Inflammatory macrophage treated with lipopolysaccharide for 1 hour (primary cell): ENCODE measurements around the gene TRIO.
A peak's percentile ranks its signal among the peaks of the same experiment; 100 is the strongest.

Experiments
- DNase-seq, 2 donors: peaks; one replicate each; pipeline ENCODE4 v3.0.0-alpha.2; 2020 to 2022

The TRIO gene

GRCh38 chr5:14471507-14471906 lies 328.4 kb downstream of the TRIO start:
- no peak for DNase-seq

DNA sequence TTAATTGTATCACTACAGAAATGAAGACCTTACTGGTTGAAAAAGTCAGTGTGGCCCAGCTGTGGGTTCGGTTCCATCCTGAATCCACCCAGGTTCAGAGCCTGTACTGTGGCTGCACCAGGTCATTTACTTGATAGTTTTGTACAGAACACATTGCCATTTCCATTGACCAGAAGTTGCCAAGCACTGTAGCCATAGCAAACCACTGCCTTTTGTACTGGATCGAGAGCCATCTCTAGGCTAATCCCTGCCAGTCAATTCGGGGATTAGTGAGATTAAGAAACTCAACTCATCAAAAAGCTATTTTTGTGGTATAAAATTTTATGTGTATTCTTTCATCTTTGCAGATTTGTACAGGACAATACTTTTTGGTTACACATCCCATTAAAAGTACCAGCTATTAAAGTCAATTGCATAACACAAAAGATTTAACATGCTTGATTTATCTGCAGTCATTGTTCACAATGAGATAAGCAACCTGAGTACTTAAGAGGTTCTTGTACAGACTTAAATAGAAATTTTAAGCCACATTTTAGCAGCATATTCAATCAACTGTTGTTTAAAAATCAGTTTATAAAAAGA lies 329.9 kb downstream of the TRIO start:
- DNase-seq, result no peak

GRCh38 chr5:14475045-14475444 lies 331.9 kb downstream of the TRIO start:
- DNase-seq, result no peak

GRCh38 chr5:14476786-14477435 lies 333.8 kb downstream of the TRIO start:
- DNase-seq, result peak; percentile 18 to 40

DNA sequence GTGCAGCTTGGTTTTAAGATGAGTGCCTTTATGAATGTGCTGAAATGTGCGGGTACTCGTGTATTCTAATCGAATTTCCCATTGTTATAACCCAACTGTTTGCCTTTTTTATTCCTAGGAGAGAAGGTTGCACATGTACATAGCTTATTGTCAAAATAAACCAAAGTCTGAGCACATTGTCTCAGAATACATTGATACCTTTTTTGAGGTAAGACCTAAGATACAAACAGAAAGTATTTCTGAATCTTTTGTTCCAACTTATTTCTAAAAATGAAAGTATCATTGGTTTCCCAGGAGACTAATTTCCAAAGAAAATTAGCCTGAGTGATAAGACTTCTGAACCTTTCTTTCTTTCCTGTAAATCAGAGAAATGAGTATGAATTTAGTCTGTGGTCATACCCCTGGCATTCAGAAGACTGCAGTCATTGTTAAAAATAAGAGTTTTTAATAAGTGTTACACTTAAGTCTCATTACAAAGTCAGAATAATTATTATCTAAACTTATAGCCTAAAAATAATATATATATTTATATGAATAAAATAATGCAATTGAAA lies 336.1 kb downstream of the TRIO start:
- DNase-seq, result no peak

DNA sequence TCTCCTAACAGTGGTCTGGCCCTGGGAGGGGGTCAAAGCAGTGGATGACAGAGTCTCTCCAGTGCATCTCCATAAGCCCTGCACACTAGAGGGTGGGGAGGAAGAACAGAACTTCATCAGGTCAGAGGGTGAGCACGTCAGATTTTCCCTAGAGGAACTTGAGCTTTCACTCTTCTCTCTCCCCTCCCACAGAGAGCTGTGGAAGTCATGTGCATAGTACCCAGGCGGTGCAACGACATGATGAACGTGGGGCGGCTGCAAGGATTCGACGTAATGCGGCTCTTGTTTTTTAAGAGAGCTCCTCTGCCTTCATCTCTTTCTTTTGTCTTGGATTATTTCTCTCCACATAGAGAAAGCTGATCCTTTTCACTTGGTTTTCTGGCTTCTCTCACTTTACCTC lies 338.2 kb downstream of the TRIO start:
- peak; percentile 38 to 78 for DNase-seq

- no peak for DNase-seq
Measured at GRCh38 chr5:14482085-14482484, 338.9 kb downstream of the TRIO start.

DNA sequence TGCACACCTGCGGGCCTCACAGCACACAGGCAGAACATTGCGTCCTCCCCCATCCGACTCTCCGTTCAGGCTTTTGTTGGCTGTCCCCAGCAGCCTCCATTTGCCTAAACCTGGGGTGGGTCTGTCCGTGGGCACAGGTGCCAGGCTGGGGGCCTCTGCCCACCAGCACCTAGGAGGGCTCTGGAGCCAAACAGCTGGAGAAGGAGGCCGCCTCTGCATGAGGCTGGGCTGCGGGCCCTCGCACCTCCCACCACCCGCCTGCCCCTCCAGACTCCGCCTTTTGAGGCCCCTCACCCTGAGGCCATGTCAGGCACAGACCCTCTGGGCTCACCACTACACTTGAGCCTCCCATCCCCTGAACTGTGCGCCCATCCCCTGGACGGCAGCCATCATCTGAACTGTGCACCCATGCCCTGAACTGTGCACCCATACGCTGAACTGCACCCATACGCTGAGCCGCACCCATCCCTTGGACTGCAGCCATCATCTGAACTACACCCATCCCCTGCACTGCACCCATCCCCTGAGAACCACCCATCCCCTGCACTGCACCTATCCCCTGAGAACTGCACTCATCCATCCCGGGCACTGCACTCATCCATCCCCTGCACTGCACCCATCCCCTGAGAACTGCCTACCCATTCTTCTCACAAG lies 340.5 kb downstream of the TRIO start:
- DNase-seq, result no peak

- no peak for DNase-seq
Measured at GRCh38 chr5:14486486-14486885, 343.3 kb downstream of the TRIO start.

GRCh38 chr5:14486996-14487896 lies 344.1 kb downstream of the TRIO start:
- DNase-seq, result no peak

GRCh38 chr5:14487897-14488570 lies 344.9 kb downstream of the TRIO start:
- no peak for DNase-seq

GRCh38 chr5:14488709-14489108 lies 345.6 kb downstream of the TRIO start:
- no peak for DNase-seq

DNA sequence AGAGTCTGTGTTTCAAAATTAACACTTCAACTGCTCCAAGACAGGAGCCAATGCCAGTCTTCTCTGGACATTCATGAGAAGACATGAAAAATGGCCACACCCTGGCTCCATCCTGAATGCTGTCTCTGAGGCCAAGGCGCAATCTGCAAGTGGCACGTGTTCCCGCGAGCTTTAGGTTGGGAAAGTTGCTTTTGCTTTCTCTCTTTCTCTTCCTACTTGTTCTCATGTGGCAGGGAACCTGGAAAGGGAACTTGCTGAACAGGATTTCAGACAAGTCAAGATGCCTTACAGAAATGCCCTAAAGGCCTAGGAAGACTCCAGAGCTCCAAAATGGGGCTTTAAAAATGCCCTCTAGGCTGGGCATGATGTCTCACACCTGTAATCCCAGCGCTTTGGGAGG lies 346.5 kb downstream of the TRIO start:
- peak; percentile 66 to 77 for DNase-seq

DNA sequence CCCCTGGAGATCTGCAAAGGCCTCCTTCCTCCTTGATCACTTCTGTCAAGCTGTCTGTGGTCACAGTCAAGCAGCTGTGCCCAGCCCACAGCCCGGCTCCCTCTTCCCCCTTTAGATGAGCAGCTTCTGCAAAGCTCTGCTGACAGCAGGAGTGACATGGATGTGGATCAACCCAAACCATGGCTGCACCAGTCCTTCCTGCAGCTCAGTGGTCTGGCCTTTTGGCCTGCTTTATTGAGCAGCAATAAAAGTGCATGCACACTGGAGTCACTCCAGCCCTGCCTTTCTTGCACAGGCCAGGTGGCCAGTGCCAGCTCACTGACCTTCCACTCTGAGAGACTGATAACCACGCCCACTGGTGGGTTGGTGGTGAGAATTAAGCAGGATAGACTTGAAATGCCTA lies 347.2 kb downstream of the TRIO start:
- peak; percentile 55 to 72 for DNase-seq

DNA sequence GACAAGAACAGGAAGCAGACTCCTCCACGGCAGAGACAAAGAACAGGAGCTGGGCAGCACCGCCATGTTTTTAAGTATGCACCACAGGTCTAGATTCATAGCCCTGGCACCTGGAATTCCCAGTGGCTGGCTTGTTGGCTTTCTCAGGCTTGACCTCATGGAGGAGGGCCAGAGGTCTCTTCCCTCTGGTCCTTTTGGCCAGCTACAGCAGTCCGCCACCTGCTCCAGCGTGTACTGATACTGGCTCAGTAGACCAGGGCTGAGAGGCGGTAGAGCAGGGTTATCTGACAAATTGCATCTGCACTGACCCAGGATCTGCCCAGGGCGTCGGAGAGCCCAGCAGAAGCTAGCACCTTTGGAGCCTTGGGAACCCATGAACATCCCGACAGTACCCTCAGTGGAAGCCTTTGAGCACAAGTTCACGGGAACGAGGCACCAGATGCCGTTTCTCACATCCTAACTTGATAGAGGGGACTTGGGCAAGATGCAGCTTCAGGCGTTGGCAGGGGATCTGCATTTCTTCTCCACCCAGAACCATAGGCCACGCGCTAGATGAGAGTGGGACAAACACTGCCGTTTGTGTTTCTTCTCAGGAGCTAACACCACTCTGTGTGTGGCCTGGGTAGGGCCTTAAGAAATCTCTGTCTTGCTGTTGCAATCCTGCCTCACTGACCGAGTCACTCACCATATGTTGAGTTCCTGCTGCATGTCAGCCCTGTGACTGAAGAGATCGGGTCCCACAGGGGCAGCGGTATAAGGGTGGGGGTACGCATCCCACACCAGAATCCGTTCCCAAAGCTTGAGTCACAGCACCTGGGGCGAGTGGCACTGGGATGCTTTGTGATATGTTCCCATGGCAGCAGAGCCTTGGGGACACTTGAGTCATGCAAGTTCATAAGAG lies 348.1 kb downstream of the TRIO start:
- peak; percentile 60 to 71 for DNase-seq

DNA sequence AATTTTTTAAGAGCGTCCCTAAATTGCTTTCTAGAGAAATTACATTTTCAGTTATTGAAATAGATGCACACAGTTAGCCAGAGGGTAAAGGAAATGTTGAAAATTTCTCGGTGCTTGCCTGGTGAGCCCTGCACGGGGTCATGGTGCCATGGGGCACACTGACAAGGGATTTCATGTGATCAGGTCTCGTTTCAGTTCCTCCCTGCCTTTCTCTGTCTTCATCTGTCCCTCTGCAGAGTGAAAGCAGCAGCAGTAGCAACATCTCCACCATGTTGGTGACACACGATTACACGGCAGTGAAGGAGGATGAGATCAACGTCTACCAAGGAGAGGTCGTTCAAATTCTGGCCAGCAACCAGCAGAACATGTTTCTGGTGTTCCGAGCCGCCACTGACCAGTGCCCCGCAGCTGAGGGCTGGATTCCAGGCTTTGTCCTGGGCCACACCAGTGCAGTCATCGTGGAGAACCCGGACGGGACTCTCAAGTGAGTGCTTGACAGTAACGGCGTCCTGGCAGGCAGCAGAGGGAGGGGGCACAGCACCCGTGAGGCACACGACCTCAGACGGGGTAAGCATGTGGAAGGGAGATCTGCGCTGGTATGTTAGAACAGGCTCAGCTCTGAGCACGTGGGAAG lies 349.3 kb downstream of the TRIO start:
- DNase-seq, result peak; percentile 35 to 63

- DNase-seq, result peak; percentile 51 to 77
Measured at GRCh38 chr5:14495301-14495700, 352.2 kb downstream of the TRIO start.

DNA sequence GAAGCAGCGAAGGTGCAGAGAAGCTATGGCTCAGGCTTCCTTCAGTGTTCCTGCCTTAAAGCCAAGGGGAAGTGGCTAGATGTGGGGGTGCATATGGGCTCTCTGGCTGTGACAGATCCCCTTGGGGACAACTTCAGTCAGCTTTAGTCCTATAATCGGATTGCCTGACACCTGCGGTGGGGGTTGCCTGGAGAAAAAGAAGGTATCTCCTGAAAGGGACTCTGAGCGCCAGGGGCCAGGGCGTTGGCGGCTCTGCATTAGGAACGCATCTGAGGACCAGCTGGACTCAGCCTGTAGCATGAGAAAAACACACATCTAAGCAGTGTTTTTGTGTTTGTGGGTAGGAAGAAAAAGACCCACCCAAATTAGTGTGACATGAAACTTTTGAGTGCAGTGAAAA lies 354.2 kb downstream of the TRIO start:
- DNase-seq, result no peak

DNA sequence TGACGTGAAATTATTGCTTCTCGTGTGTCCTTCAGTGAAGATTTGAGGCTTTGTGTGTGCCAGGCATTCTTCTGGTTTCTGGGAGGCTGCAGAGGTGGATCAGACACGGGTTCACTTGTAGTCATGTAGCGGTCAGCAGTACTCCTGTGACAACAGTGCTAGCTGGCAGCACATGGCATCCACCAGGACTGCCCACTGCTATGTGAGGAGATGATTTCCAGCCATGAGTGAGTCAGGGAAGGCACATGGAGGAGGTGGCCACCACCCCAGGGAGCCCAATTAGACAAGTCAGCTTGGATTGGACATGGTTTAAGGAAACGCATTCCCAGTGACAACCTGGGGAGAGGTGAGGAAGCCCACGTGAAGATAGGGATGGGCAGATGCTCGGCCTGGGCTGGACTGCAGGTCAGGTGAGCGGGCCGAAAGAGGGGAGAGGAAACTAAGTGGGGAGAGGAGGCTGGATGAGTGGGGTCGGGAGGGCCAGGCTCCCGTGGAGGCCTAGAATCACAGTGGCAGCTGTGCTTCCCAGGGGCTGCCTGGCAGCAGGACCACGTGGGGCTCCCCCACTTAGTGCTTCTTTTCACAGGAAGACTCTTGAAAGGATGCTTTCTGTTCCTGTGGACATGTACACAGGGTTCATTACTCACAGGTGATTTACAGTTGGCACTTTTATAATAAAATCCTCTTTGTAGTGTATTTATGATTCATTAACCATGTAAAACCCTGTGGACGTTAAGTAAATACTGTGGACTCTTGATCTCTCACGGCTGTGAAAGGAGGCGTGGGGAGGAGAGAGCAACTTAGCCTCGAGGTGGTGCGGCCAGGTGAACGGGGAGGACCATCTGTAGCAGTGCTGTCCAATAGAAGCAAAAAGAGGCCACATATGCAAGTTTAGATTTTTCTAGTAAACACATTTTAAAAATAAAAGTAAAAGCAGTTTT lies 358.5 kb downstream of the TRIO start:
- no peak for DNase-seq

GRCh38 chr5:14502294-14502690 lies 359.1 kb downstream of the TRIO start:
- no peak for DNase-seq
